Measurements from ENCODE around the gene ABLIM3. TPM values are rescaled to one million over a fixed set of nuclear protein-coding genes. Genes with fewer than 3 reads are reported as not detected.

Gene ABLIM3
- polyA plus RNA-seq, 1 donor (not counting 4 experiments of a cell fraction or from before 2014, with no cell fraction given) = 7.9 TPM

- dilution Hi-C loops (cut with MboI; ENCODE audit: extremely low pct_ligation_motif_present, low sequenced_read_pairs) = no loop called here
- Histone ChIP-seq H2AFZ (ENCODE audit: control insufficient read depth, low read length) (no peak overlapping the region), H4K20me1 (ENCODE audit: control insufficient read depth, extremely low read depth, insufficient read depth, low read length) (no peaks in the 10 kb centered on the region), H3K27me3 (ENCODE audit: control insufficient read depth, extremely low read depth, insufficient read depth, low read length) (no peaks in the 10 kb centered on the region), H3K36me3 (ENCODE audit: control insufficient read depth in 2 of 2, extremely low read depth in 1 of 2, insufficient read depth in 2 of 2, low read length in 2 of 2) (no peaks in the 10 kb centered on the region), H3K9me1 (ENCODE audit: control insufficient read depth, extremely low read depth, insufficient read depth, low read length) (no peaks in the 10 kb centered on the region), H3K4me2 (ENCODE audit: control insufficient read depth, extremely low read depth, insufficient read depth, low read depth, low read length) (no peak overlapping the region), H3K4me3 (ENCODE audit: control insufficient read depth in 2 of 3, extremely low read depth in 1 of 3, insufficient read depth in 2 of 3, low read depth in 1 of 3, low read length in 3 of 3) (no peak overlapping the region), H3K9ac (ENCODE audit: control insufficient read depth, extremely low read depth, insufficient read depth, low read length) (no peak overlapping the region), H3K27ac (ENCODE audit: control insufficient read depth, insufficient read depth, low read length) (no peak overlapping the region), H3K9me3 (ENCODE audit: control insufficient read depth, low read depth, low read length) (no peaks in the 10 kb centered on the region), H3K79me2 (ENCODE audit: control insufficient read depth, insufficient read depth, low read length) (no peaks in the 10 kb centered on the region), H3K4me1 (ENCODE audit: control insufficient read depth, extremely low read depth, insufficient read depth, low read length) (peaks cover 10% of the 10 kb centered on the region)
- TF ChIP-seq EZH2 (IDR thresholded peaks at IDR 0.05; ENCODE audit: low read length) = no peak
- no peak for TF ChIP-seq CTCF (optimal IDR thresholded peaks at IDR 0.05 in 1 of 3, IDR thresholded peaks at IDR 0.05 in 1 of 3, conservative IDR thresholded peaks at IDR 0.05 in 1 of 3; ENCODE audit: extremely low read depth in 1 of 3, insufficient read depth in 2 of 3, low read length in 3 of 3)
- no peak for DNase-seq (ENCODE audit: low read depth, low spot score)
- no peak for FAIRE-seq
Observed at GRCh38 chr5:149168276-149168906, 27.1 kb downstream of the ABLIM3 start.

- TF ChIP-seq CTCF (optimal IDR thresholded peaks at IDR 0.05 in 1 of 3, IDR thresholded peaks at IDR 0.05 in 1 of 3, conservative IDR thresholded peaks at IDR 0.05 in 1 of 3; ENCODE audit: extremely low read depth in 1 of 3, insufficient read depth in 2 of 3, low read length in 3 of 3) = no peak
- TF ChIP-seq EZH2 (IDR thresholded peaks at IDR 0.05; ENCODE audit: low read length) = no peak
- no peaks in the 10 kb centered on the region for H3K9me1 ChIP-seq (ENCODE audit: control insufficient read depth, extremely low read depth, insufficient read depth, low read length)
- no peaks in the 10 kb centered on the region for H3K27me3 ChIP-seq (ENCODE audit: control insufficient read depth, extremely low read depth, insufficient read depth, low read length)
- H3K4me1 ChIP-seq (ENCODE audit: control insufficient read depth, extremely low read depth, insufficient read depth, low read length) = peaks cover 25% of the 10 kb centered on the region
- H2AFZ ChIP-seq (ENCODE audit: control insufficient read depth, low read length) = no peak overlapping the region
- no peak overlapping the region for H3K4me3 ChIP-seq (ENCODE audit: control insufficient read depth in 2 of 3, extremely low read depth in 1 of 3, insufficient read depth in 2 of 3, low read depth in 1 of 3, low read length in 3 of 3)
- no peaks in the 10 kb centered on the region for H3K36me3 ChIP-seq (ENCODE audit: control insufficient read depth in 2 of 2, extremely low read depth in 1 of 2, insufficient read depth in 2 of 2, low read length in 2 of 2)
- H3K9me3 ChIP-seq (ENCODE audit: control insufficient read depth, low read depth, low read length) = no peaks in the 10 kb centered on the region
- no peaks in the 10 kb centered on the region for H3K79me2 ChIP-seq (ENCODE audit: control insufficient read depth, insufficient read depth, low read length)
- FAIRE-seq = no peak
- no peak overlapping the region for H3K9ac ChIP-seq (ENCODE audit: control insufficient read depth, extremely low read depth, insufficient read depth, low read length)
- dilution Hi-C loops (cut with MboI; ENCODE audit: extremely low pct_ligation_motif_present, low sequenced_read_pairs) = no loop called here
- H3K4me2 ChIP-seq (ENCODE audit: control insufficient read depth, extremely low read depth, insufficient read depth, low read depth, low read length) = no peak overlapping the region
- DNase-seq (ENCODE audit: low read depth, low spot score) = no peak
- H4K20me1 ChIP-seq (ENCODE audit: control insufficient read depth, extremely low read depth, insufficient read depth, low read length) = no peaks in the 10 kb centered on the region
- H3K27ac ChIP-seq (ENCODE audit: control insufficient read depth, insufficient read depth, low read length) = no peak overlapping the region
Observed at GRCh38 chr5:149170299-149170698, 29.0 kb downstream of the ABLIM3 start.
